ENCODE data around the gene VWA2. TPM values are rescaled to one million over a fixed set of nuclear protein-coding genes. Genes with fewer than 3 reads are reported as not detected.
"Not testable (repeated sequence)": the region's sequence is repeated elsewhere in the genome, so short reads cannot be mapped to it uniquely, and the experiment has no call there.

VWA2 gene
- total RNA-seq, 1 experiment from 2014 or later, result not detected

GRCh38 chr10:114316744-114317143, 77.7 kb downstream of the VWA2 start:
- DNase-seq, result no peak
- Histone ChIP-seq H3K27me3 (no peaks in the 10 kb centered on the region), H3K4me3 (no peak overlapping the region), H3K9me3 (no peaks in the 10 kb centered on the region), H3K36me3 (no peaks in the 10 kb centered on the region)

DNA sequence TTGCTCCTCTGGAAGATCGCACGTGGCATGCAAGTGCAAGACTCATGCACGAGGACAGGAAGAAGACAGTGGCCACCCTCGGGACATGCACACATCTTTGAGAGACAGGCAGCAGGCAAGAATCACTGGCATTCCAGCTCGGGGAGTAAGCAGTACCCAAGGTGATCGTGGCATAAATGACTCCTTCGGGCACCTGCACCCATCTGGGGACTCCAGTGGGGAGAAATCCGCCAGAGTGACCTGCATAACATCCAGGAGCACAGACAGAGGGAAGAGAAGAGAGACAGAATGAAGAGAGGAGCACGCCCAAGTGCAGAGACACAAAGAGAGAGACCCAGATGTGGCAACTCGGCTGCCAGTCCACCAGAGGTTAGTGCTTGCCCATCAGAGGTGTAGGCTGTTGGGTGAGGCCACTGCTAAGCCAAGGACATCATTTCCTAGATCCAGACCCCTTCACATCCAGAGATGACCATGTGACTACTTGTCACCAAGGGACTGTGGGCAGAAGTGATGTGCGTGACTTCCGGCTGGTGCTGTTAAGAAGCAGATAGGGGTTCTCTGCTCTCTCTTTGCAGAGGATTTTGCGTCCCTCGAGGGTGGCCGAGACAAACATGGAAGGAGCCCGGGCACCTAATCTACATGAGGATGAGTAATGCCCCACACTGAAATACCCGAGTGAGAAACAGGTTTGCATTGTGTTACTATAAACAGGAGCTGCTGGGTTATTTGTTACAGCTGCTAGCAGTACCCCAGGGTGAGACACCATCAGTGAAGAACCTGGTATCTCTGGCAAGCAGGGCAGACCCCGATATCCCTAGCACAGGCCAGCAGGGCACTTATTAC, 80.6 kb downstream of the VWA2 start:
- DNase-seq, result no peak

DNA sequence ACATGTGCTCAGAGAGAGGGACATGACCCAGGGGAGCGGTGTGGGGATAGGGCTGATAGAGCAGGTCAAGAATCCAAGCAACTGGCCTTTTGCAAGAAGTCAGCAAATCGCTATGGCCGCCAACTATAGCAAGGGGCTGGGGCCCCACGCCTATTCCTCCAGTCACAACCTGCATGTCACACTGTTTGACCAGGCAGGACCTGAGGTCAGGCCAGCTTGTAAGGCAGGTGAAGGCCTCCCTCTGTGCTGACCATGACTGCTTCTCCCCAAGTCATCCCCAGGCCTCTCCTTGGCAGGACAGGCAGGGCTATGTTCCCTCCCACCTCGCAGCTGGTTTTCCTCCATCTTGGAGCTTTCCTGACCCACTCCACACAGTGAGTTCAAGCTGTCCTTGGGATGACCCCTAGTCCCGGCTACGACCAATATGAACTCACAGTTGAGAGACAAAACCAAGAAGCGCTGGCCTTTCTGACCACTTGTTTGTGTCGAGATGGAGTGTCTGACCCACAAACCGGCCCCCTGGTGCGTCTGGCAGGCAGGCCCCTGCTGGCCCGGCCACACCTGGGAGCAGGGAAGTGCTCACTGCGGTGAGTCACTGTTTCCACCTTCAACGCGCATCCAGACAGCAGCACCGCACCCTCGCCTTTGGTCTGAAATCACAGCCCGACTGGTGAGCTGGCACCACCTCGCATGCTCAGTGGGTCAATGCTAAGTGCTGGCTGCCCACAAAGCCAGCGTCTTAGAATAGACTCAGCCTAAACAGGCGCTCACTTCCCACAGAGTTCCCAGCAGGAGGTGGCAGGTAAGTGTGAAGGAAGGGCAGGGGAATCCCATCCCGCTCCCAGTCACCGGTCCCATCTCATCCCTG, 81.4 kb downstream of the VWA2 start:
- Histone ChIP-seq H3K9me3 (no peaks in the 10 kb centered on the region), H3K27me3 (no peaks in the 10 kb centered on the region), H3K4me3 (no peak overlapping the region), H3K36me3 (no peaks in the 10 kb centered on the region)
- no peak for DNase-seq

More for the DNA sequence above, 80.6 kb downstream of the VWA2 start:
- Histone ChIP-seq H3K4me3 (no peak overlapping the region), H3K9me3 (no peaks in the 10 kb centered on the region), H3K36me3 (no peaks in the 10 kb centered on the region), H3K27me3 (no peaks in the 10 kb centered on the region)

DNA sequence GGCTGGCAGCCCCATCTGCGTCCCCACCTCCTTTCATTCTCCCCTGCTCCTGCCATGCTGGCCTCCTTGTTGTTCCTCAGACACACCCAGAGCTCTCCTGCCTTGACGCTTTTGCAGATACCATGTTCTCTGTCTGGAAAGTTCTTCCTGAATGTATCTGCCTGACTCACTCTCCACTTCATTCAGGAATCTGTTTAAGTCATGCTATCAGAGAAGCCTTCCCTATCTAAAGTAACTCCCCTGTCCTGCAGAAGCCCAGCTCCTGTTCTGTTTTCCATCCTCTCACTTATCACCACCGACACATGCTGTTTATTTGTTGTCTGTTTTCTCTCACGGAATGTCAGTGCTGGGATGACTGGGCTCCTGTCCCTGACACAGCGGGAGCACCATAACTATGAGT, 83.3 kb downstream of the VWA2 start:
- Histone ChIP-seq H3K9me3 (no peaks in the 10 kb centered on the region), H3K27me3 (no peaks in the 10 kb centered on the region), H3K36me3 (no peaks in the 10 kb centered on the region), H3K4me3 (no peak overlapping the region)
- no peak for DNase-seq

GRCh38 chr10:114323023-114323422, 84.0 kb downstream of the VWA2 start:
- no peaks in the 10 kb centered on the region for H3K9me3 ChIP-seq
- no peak overlapping the region for H3K4me3 ChIP-seq
- no peaks in the 10 kb centered on the region for H3K27me3 ChIP-seq
- DNase-seq, result no peak
- no peaks in the 10 kb centered on the region for H3K36me3 ChIP-seq

DNA sequence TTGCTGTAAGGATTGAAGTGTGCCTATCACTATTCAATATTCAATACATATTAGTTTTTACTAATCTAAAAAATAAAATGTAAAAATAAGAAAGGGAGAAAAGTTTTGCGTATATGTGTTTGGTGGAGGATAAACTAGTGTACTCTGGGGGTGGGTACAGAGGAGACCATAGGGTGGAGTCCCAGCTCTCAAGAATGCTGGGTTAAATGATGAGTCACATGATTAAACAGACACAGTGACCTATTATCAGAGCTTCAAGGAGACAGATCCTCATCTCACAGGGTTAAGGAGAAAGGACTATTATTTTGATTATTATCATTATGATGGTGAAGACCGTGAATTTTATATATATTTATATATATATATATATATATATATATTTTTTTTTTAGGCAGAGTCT, 87.7 kb downstream of the VWA2 start:
- no peak overlapping the region for H3K4me3 ChIP-seq
- DNase-seq, result no peak
- H3K27me3 ChIP-seq, result no peaks in the 10 kb centered on the region
- H3K9me3 ChIP-seq, result no peaks in the 10 kb centered on the region
- no peaks in the 10 kb centered on the region for H3K36me3 ChIP-seq

GRCh38 chr10:114327537-114328440, 88.7 kb downstream of the VWA2 start:
- no peak for DNase-seq
- Histone ChIP-seq H3K4me3 (no peak overlapping the region), H3K9me3 (no peaks in the 10 kb centered on the region), H3K36me3 (no peaks in the 10 kb centered on the region), H3K27me3 (no peaks in the 10 kb centered on the region)

- Histone ChIP-seq H3K27me3 (no peaks in the 10 kb centered on the region), H3K36me3 (no peaks in the 10 kb centered on the region), H3K9me3 (no peaks in the 10 kb centered on the region), H3K4me3 (no peak overlapping the region)
- no peak for DNase-seq
These were observed 89.4 kb downstream of the VWA2 start for GRCh38 chr10:114328441-114328812.

DNA sequence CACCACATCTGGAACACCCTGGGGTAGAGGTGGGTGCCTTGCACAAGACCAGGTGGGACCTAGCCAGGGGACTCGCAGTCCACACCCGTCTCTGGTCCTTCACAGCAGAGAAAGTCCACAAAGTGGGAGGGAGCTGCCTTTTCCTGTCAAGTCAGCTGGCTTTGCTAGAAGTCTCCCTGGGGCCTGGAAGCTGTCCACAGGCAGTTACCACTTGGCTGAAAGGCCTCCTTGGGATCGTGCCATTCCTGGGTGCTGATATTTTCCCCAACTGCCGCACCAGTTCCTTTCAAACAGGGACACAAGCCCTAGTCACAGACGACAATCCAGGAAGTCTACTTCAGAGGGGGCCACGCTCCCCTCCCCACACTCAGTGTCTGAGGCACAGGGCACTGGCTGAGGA, 89.8 kb downstream of the VWA2 start:
- peak; percentile 49 for DNase-seq
- no peak overlapping the region for H3K4me3 ChIP-seq
- H3K27me3 ChIP-seq, result no peaks in the 10 kb centered on the region
- no peaks in the 10 kb centered on the region for H3K36me3 ChIP-seq
- H3K9me3 ChIP-seq, result no peaks in the 10 kb centered on the region

DNA sequence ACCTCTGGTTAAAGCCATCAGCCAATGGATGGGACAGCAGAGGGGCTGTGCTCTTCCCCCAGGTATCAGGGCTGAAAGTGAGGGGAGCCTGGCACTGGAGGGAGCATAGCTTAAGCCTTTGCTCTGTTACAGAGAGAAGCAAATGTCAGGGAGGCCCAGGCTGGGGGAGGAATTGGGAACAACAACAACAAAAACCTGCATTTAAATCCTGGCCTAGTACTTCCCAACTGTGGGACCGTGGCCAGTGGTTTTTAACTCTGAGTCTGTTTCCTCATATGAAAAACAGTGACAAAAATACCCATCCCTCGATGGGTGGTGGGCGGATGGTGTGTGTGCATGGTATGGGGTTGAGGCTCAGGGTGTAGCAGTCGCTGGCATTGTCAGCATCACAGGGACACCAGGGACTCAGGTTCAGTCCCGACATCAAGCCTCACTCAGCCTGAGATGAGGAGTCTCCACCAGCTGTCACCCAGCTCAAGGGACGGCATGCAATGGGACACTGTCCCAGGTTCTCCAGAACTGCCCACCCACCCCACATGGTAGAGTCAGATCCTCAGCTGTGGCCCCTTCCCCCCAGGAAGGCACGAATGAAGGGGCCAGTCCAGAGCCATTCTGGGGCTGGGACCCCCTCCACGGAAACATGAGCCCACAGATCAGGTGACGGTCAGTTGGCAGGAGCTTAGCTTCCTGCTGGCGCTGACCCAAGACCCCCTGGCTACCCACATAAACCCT, 90.7 kb downstream of the VWA2 start:
- no peak for DNase-seq
- H3K4me3 ChIP-seq, result no peak overlapping the region
- H3K9me3 ChIP-seq, result no peaks in the 10 kb centered on the region
- no peaks in the 10 kb centered on the region for H3K36me3 ChIP-seq
- no peaks in the 10 kb centered on the region for H3K27me3 ChIP-seq

DNA sequence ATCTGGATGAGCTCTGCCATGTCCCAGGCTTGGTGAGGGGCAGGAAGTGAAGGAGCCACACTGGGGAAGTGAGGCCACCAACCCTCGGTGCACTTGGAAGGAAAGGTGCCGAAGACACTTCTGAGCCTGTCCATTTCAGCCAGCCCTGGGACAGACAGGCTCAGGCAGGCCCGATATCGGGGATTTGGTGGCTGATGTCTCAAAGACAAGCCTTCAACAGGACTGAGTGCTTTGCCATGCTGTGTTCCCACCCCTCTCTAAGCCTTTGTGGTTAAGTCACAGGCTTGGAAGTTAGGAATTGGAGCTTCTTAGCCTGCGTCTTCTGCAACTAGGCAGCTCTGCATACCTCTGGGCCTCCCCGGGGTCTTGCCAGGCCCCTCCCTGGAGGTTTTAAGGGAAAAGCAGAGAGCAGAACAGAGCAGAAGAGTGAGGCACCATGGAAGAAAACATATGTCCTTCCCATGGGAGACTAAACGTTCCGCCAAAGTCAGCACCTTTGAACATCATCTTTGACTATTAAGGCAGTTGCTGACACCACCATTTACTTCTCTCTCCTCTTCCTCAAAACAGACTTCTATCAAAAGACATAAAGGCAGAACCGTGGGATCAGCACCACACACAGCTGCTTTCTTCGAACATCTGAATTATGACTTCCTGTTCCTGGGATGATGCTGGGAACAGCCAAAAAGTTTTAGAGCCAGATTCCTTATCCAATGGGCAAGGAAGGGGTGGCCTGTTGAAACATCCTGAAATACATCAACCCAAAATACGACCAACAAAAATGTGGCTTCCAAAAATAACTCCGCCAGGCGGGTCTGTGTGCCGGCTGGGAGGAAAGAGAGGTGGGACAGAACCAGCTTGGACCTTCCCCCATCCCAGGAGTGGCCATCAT, 93.5 kb downstream of the VWA2 start:
- Histone ChIP-seq H3K4me3 (no peak overlapping the region), H3K27me3 (no peaks in the 10 kb centered on the region), H3K9me3 (no peaks in the 10 kb centered on the region), H3K36me3 (no peaks in the 10 kb centered on the region)
- DNase-seq, result no peak

DNA sequence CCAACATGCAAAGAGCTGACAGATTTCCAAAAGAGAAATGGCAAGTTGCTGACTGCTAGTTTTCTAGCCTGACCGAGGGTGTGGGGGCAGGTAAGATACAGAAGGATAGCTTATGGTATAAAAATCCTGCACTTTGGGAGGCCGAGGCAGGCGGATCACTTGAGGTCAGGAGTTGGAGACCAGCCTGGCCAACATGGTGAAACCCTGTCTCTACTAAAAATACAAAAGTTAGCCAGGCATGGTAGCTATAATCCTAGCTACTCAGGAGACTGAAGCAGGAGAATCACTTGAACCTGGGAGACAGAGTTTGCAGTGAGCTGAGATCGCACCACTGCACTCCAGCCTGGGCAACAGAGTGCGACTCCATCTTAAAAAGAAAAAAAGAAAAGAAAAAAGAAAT, 94.4 kb downstream of the VWA2 start:
- not testable (repeated sequence) for H3K4me3 ChIP-seq, H3K9me3 ChIP-seq, H3K36me3 ChIP-seq, H3K27me3 ChIP-seq, DNase-seq

- no peaks in the 10 kb centered on the region for H3K27me3 ChIP-seq
- peak; percentile 51 for DNase-seq
- no peaks in the 10 kb centered on the region for H3K36me3 ChIP-seq
- H3K9me3 ChIP-seq, result no peaks in the 10 kb centered on the region
- H3K4me3 ChIP-seq, result no peak overlapping the region
These were observed 95.2 kb downstream of the VWA2 start for GRCh38 chr10:114334301-114334700.

DNA sequence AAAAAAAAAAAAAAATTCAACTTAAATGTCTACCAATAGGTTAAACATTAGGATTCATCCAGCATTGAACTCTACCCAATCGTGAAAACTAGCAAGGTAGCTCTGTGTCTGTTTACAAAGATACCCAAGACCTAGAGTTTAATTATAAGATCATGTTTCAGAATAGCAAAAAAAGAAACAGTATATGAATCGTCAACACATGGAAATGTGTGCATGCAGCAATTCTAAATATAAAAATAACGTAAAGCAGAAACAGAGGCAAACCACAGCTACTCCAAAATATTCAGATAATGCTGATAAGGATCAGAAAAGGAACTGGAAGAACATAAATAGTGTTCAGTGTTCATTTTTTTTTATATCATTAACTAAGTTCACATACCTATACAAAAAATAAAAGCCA, 96.6 kb downstream of the VWA2 start:
- Histone ChIP-seq H3K4me3 (no peak overlapping the region), H3K27me3 (no peaks in the 10 kb centered on the region), H3K36me3 (no peaks in the 10 kb centered on the region), H3K9me3 (no peaks in the 10 kb centered on the region)
- no peak for DNase-seq

- H3K27me3 ChIP-seq, result no peaks in the 10 kb centered on the region
- H3K36me3 ChIP-seq, result no peaks in the 10 kb centered on the region
- no peaks in the 10 kb centered on the region for H3K9me3 ChIP-seq
- no peak overlapping the region for H3K4me3 ChIP-seq
- no peak for DNase-seq
These were observed 97.9 kb downstream of the VWA2 start for GRCh38 chr10:114336823-114337509.
